CD4-positive, alpha-beta T cell treated with Interleukin-21 for 1 hour (primary cell): ENCODE measurements around the gene WNT1.

ENCODE experiments used
- DNase-seq: peaks from one replicate; pipeline ENCODE4 v3.0.0-alpha.2; 2020

Gene WNT1

GRCh38 chr12:48961801-48962200, 16.3 kb upstream of the WNT1 start:
- no peak for DNase-seq

- DNase-seq: no peak
Measured at GRCh38 chr12:48965298-48965838, 12.8 kb upstream of the WNT1 start.

DNA sequence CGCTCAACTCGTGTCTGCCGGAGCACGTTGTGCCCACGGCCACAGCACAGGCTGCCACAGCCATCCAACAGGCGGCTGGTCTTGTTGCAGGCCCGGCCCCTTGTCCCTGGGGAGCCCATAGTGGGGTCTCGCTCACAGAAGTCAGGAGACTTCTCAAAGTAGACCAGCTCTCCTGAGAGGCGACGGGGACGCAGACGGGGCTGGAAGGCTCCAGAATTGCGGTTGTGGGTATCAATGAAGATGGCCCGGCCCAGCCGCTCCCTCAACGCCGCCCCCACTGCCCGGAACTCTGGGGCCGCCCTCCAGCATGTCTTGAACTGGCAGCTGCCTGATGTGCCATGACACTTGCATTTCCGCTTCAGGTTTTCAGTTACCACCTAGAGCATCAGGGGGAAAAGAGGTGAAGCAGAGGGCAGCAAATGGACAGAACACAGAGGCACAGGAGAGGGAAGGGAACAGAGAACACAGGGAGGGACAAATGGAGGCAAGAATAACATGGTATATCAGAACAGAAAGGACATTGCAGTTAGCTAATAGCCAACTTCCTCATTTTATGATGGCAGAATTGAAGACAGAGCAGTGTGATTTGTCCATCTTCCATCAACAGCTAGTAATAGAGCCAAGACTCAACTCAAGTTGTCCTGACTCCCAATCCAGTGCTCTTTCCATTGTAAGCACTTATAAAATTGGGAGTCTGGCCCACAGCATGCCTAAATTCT, 11.8 kb upstream of the WNT1 start:
- DNase-seq: no peak

DNA sequence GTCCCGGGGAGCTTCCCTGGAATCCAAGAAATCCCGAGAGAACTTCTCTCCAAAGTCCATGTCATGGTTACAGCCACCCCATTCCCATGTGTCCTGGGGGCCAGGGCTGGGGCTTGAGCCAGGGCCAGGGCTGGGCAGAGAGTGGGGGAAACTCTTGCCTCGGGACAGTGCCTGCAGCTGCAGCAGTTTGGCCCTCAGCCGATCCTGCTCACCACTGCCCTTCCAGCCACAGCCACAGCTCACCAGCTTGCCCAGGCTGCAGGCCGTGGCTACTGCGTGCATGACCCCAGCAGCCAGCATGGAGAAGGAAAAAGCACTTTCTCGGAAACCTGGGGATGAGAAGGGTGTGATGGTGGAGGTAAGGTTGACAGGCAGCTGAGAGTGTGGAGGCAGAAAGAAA, 10.1 kb upstream of the WNT1 start:
- DNase-seq: no peak

DNA sequence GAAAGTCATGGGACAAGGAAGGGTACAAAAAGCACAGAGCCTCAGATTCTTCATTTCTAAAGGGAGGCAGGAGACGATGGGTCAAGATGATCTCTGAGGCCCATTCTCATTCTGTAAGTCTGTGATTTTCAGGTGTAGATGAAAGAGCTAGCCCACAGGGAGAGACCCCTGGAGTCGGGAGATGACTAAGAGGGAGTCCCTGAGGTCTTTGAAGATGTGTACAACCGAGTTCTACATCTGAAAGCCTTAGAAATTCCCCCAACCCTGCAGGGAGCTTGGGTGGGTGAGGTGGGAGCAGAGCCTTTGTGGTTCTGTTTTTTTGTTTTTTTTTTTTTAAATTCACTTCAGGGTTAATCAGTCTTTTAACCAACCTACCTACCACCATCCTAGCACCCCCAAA, 9.7 kb upstream of the WNT1 start:
- DNase-seq: no peak

GRCh38 chr12:48969160-48969771, 8.9 kb upstream of the WNT1 start:
- no peak for DNase-seq

GRCh38 chr12:48969833-48970701, 8.1 kb upstream of the WNT1 start:
- DNase-seq: peak; percentile 46

- DNase-seq: no peak
Measured at GRCh38 chr12:48970702-48971334, 7.3 kb upstream of the WNT1 start.

GRCh38 chr12:48972213-48972951, 5.7 kb upstream of the WNT1 start:
- no peak for DNase-seq

DNA sequence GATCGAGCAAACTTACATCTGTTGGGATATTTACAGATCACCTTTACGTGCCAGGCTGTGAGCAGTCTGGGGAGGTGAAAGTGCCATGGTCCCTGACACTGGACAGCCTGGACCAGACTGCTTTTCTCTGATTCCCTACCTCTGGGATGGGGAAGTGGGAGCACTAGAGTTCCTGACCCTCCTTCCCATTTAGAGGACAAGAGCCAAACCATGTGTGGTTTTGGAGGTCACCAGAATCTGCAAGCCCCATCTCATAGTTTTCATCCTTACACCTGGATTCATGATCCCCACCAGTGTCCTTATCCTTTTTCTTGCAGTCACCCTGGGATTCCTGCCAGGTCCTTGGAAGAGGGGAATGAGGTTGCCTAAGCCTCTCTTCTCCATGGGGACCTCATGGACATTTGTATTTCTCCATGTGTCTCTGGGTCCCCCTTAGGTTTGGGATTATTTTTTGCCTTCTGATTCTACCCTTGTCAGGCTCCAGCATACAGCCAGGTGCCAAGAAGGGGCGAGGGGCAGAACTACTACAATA, 5.1 kb upstream of the WNT1 start:
- DNase-seq: no peak

GRCh38 chr12:48973531-48973930, 4.6 kb upstream of the WNT1 start:
- no peak for DNase-seq

- DNase-seq: peak; percentile 42
Measured at GRCh38 chr12:48973941-48974673, 4.0 kb upstream of the WNT1 start.

DNA sequence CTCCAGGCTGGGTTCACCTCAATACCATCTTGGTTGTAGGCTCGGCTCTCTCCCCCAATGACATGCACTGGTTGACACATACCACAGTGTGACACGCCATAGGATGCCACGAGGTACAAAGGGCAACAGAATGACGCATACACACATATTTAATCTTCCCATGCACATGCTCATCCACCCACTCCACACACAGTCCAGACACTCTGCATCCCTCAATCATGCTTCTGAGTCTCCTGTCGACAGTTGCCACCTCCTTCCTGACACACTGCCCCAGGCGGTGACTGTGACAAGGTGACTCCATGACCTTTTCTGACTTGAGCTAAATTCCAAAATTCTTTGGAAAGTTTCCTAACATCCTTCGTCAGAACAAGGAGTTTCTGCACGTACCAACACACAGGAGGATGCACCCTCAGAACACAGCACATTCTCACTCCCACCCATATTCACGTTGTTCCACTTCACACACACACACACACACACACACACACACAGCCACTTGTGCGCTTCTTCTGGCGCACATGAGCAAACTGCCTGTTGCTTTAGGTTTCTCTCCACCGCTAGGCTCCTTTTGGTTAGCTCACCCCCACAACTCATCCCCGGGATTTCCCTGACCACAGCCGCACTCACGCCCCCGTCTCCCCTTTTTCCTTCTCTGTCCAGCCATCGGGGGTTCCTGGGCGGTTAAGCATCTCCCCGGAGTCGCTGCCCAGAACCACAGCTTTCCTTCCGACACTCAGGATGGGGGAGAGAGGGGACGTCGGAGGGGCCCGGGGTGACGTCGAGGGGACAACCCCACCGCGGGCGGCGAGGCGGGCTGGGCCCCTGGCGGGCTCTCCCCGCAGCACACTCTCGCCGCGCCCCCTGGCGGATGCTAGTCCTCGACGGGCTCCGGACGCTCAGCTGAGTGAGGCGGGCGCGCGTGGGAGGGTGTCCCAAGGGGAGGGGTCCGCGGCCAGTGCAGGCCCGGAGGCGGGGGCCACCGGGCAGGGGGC, 536 bp upstream of the WNT1 start:
- DNase-seq: peak; percentile 85

DNA sequence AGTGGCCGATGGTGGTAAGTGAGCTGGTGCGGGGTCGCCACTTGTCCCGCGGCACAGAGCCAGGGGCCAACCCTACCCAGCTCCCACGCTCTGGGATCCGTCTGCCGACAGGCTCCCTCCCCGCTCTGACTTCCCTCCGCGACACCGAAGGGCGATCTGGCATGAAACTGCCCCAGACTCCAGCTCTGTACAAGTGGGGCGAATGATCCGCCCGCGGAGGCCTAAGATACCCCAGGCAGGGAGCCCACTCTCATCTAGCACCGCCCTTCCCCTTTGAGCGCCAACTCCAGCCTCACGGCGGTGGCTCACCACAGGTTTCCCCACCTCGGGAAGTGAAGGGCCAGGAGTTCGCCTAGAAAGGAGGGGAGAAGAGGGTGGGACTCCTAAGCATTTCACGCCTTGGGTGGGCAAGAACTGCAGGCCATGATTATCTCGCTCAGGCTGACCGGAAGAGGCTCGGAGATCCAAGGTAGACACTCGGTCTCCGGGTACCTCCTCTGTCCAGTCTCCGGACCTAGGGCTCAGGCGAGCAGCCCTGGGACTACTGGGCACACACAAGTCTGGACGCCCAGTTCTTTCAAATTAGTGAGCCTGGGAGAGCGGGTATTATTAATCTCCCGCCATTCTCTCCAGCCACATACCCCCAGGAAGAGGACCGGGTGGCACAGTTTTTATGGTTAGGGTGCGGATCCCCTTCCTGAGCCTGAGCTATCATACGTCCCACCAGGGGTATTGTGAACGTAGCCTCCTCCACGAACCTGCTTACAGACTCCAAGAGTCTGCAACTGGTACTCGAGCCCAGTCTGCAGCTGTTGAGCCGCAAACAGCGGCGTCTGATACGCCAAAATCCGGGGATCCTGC, 849 bp downstream of the WNT1 start:
- no peak for DNase-seq

DNA sequence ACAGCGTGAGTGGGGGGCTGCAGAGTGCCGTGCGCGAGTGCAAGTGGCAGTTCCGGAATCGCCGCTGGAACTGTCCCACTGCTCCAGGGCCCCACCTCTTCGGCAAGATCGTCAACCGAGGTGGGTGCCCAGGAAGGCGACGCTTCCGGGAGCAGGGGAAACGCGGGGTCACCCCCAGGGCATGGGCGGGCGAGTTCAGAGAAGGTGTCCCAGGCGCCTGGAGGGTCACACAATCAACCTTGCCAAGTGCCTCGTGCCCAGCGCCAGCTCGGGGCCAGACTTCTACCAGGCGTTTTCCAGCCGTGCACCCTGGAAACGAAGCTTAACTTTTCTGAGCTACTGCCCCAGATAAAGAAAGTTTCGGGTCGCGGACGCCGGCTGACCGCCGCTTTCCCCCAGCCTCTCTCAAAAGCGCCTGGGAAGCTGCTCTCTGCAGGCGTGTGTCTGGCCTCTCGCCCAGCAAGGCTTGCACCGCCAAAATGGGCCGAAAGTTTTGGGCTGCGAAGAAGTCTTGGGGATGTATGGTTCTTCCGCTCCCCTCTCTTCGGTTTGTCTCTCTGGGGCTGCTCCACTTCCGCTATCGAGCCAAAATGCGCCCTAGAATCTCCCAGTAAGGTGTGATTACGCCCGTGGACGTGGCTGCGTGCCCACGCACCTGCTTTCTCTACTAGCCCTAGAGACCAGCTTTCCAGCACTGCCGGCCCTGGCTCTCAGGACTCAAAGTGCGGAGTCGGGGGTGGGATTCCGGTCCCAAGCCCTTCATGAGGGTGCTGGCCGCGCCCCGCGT, 1.7 kb downstream of the WNT1 start:
- DNase-seq: peak; percentile 56

DNA sequence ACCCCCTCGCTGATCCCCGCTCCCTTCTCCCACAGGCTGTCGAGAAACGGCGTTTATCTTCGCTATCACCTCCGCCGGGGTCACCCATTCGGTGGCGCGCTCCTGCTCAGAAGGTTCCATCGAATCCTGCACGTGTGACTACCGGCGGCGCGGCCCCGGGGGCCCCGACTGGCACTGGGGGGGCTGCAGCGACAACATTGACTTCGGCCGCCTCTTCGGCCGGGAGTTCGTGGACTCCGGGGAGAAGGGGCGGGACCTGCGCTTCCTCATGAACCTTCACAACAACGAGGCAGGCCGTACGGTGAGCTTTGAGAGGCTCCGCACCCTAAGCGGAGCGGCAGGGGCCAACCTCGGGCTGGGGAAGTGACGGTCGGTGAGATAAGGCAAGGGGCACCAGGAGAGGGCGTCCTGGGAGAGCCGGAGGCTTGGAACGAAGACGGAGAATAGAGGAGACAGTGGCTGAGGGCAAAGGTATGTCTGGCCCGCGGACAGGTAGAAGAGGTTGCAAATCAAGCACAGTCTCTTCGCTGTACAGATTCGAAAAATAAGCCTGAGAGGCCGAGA, 2.3 kb downstream of the WNT1 start:
- DNase-seq: peak; percentile 44

- DNase-seq: peak; percentile 60
Measured at GRCh38 chr12:48980953-48981756, 3.0 kb downstream of the WNT1 start.
